Frontal cortex (tissue), 4 donors: Measurements from ENCODE around the gene RSPH1. TPM values are rescaled to one million over a fixed set of nuclear protein-coding genes. Genes with fewer than 3 reads are reported as not detected.

Experiments
- DNase-seq, 2 donors: peaks; one replicate each; pipeline ENCODE4 v3.0.0; 2012; ENCODE audit warnings: low spot score in 2 of 2
- FAIRE-seq: peaks from 2 replicates; lab custom pipeline; 2012; peaks lifted over from hg19 to GRCh38; lab: Jason Lieb, UNC
- total RNA-seq: library from RNA; depleted of rRNA; stranded (reverse); fragments of >200 nt; gene quantifications from one replicate; pipeline ENCODE4 v1.2.3, GENCODE V29; 2014
- donor health status: control.
- donor health status: control.
- donor health status: control.

Gene RSPH1
- 0.41 TPM for total RNA-seq

GRCh38 chr21:42496120-42496838, at the start of gene RSPH1:
Gene RSPH1, minus strand, starts transcription at chr21:42496224. Its CDS starts 38 bp downstream, at chr21:42496186.
- FAIRE-seq (peak; percentile 99), DNase-seq (peak; percentile 94 to 98)

DNA sequence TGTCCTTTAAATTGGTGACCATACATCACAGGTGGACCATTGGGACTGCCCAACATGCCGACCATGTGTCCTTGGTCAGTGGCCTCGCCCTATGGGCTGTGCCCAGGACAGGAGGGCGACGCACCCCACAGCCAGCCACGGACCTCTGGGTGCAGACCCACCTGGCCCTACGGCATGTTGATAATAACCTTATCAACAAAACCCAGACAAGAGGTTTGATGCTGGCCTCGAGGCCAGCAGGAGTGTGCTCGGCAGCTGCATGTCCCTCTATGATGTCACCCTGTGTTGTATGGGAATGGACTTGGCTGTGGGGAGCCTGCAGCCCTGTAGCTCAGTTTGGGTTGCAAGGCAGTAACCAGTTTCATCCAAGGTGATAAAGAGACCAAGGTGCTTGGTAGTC, 49.7 kb upstream of the RSPH1 start:
- no peak for FAIRE-seq
- no peak for DNase-seq

DNA sequence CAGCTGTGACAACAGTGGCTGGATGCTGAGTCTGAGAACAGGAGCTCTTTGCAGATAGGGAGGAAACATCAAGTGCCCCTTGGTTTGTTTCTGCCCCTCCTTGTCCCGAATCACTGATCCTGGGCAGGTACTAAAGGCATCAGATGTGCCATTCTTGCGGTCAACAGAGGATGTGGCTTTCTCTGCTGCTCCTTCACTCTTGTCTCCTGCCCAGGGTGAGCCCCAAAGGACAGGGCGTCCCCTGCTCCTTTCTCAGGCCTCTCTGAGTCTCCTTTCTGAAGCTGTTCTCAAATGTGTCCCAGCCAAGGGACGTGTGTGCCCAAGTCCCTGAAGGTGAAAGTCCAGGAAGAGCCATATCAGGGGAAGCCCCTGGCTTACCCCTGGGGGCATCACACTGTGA, 49.3 kb upstream of the RSPH1 start:
- DNase-seq (no peak), FAIRE-seq (no peak)

DNA sequence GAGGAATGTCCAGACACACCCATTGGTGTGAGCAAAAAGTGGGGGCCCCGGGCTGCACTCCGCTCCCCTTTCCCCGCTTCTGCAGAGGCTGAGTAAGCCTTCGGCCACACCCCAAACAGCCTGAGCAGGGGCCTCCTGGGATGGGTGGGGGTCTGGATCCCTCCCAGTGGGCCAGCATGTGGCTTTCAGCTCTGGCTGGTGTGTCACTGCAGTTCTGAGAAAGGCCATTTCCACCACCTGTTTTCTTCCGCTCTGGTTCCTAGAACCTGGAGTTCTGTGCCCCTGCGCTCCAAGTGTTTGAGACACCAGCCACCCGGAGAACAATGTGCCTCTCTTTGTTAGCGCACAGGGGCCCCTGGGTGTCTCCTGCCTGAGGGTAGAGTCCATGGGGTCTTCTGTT, 48.5 kb upstream of the RSPH1 start:
- DNase-seq (no peak), FAIRE-seq (no peak)

DNA sequence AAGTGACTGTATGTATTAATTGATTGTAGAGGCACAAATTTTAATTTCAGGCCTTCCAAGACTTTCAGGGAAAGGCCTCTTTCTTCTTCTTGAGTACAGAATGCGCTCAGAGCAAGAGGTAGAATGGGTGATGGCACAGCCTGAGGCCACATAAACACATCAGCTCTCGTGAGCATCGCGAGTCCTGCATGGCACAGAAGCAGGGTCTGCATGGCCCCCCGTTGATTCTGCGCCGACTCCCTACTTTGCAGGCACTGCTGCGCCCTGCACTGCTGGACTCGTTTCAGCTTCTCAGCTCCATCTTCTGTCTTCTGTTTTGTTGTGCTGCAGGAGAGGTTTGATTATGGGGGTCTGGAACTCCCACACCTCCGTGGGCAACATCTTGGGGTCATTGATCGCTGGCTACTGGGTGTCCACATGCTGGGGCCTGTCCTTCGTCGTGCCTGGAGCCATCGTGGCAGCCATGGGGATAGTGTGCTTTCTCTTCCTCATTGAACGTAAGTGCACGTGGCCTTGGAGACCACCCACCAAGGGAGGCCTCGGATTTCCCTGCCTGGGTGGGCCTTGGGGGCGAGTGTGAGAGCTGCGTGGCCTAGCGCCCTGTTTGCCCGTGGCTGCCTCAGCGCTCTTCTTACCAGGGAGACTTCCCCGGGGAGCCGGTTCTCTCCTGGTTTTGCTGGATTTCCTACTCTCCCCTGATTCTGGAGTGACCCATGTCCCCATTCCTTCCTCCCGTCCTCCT, 47.3 kb upstream of the RSPH1 start:
- FAIRE-seq (no peak), DNase-seq (no peak)

DNA sequence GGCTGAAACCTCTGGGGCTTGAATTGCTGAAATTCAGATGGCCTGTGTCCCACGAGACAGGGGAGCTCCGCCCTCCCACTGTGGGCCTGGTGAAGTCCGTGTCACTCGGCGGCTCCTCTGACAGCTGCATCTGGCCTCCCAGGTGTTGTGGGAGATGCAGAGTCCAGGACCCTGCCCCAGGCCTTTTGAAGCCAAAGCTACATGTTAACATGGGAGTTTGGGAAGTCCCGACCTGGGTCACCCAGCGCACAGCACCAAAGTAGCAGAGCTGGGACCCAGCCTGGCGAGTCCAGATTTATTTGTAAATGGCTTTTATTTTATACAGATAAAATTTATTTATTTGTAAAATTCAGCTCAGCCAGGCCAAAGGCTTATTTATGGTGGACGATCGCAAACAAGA, 46.6 kb upstream of the RSPH1 start:
- no peak for FAIRE-seq

DNA sequence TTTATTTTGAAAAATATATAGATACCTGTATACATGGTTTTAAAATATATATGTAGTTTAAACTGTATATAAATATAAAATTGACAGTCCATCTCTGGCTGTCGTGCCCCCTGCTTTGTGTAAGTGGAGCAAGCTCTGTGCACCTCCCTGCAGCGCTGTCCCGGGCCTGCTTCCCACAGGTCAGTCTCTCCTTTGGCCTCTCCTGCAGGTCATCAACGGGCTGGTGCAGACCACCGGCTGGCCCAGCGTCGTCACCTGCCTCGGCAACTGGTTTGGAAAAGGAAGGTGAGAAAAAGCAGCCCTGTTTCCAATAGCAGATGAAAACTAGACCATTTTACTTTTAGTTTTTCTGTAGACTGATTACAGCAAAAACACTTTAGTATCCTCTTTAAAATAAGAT, 46.2 kb upstream of the RSPH1 start:
- no peak for DNase-seq
- FAIRE-seq = no peak

More for the DNA sequence above, 46.6 kb upstream of the RSPH1 start:
- no peak for DNase-seq

DNA sequence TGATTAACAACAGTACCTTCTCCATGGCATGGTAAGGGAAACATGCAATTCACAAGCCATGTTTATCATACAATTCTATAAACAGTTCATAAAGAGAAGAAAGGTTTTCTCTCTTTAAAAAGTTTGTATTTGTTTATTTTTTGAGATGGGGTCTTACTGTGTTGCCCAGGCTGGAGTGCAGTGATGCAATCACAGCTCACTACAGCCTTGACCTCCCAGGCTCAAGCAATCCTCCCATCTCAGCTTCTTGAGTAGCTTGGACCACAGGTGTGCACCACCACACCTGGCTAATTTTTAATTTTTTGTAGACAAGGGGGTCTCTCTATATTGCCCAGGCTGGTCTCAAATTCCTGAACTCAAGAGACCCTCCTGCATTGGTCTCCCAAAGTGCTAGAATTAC, 45.6 kb upstream of the RSPH1 start:
- FAIRE-seq = no peak
- DNase-seq = no peak

- DNase-seq = no peak
- FAIRE-seq = no peak
Observed at GRCh38 chr21:42541174-42541573, 45.1 kb upstream of the RSPH1 start.

DNA sequence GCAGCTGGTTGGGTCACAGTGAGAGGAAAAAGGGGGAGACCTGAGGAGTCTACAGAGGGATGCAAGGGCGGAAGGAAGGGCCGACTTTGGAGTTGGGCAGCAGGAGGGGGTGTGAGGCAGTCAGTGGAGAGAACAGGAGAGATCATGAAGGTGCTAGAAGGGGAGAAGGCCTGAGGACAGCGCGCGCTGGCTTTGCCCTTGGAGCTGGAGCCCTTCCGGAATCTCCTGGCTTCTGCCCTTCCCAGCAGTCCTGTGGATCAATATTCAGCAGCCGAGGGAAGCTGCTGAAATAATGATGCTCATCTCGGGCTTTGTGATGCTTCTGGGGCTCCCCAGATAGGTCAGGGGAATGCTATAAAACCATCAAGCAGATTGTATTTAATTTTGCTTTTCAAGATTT, 44.4 kb upstream of the RSPH1 start:
- no peak for FAIRE-seq
- no peak for DNase-seq

DNA sequence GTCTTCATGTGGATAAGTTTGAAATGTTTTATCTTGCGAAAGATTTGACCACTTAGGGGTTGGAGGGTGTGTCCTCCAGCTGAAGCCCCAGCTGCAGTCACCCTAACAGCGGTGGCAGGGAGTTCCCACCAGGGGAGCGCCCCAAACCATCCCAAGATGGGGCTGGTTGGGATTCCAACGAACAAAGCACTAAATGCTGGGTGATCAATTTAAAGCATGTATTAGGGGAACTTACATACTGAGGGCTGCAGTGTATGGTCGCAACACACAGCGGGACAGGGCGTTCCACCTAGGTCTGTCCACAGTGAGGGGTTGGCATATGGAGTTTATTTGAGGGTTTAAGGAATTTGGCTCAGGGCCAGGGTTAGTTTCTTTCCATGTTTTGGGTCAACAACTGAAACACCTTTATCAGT, 43.9 kb upstream of the RSPH1 start:
- no peak for FAIRE-seq
- no peak for DNase-seq

- DNase-seq = no peak
- FAIRE-seq = no peak
Observed at GRCh38 chr21:42539342-42539741, 43.3 kb upstream of the RSPH1 start.

DNA sequence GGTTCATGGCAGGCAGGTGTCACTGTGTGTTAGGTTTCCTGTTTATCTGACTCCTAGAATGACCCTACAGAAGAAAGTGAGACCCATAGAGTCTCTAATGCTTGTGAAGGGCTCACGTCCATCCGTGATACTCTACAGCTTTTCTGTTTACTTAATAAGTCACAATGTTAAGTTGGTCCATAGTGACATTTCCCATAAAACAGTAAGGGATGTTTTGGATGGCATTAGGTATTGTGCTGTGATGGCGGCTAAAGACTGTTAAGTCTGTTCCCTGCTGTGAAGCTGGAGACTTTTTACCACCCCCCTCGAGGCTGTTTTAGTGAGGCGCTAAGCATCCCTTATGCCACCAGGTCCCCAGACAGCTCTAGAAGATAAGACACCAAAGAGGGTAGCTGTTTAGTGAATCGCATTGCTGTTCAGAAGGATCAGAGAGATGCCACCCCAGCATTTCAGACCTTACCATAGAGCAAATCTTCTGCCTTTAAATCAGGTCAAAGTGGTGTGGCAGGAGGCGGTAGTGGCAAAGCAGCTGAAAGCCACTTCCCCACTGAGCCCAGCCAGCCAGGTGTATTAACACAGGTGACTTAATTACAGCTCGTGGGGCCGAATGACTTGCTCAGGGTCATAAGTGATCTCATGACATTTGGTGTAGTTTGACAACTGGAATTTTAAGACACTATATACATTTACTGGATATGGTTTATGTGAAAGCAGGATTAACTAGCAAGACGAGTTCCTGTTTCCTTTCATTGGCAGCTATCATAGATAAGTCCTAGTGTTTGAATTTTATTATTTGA, 42.7 kb upstream of the RSPH1 start:
- DNase-seq (no peak), FAIRE-seq (no peak)

GRCh38 chr21:42537106-42537742, 41.2 kb upstream of the RSPH1 start:
- no peak for FAIRE-seq
- peak in 1 of 2 donors; percentile 46 for DNase-seq

GRCh38 chr21:42536601-42537000, 40.6 kb upstream of the RSPH1 start:
- DNase-seq (no peak), FAIRE-seq (no peak)

DNA sequence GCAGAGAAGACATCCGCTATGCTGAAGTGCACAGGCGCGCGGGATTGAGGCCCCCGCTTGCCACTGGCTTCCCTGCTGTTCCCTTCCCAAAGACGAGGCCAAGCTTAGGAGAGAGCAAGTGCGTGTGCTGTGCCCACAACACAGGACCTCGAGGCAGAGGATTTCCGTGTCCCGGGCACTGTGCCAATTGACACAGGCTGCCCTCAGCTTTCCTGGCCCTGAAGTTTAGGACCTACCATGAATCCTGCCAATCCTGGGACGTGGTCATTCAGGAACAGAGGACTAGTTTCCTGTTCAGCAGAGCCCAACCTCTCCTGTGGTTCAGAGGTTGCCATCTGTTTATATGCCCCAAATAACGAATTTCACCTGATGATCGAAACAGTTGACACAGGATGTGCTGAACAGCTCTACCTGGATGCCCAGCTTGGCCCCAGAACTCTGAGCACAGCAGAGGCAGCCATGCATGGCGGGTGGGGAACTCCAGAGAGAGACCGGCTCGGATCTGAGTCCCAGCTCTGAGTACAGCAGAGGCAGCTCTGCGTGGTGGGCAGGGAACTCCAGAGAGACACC, 39.7 kb upstream of the RSPH1 start:
- FAIRE-seq = no peak
- no peak for DNase-seq

DNA sequence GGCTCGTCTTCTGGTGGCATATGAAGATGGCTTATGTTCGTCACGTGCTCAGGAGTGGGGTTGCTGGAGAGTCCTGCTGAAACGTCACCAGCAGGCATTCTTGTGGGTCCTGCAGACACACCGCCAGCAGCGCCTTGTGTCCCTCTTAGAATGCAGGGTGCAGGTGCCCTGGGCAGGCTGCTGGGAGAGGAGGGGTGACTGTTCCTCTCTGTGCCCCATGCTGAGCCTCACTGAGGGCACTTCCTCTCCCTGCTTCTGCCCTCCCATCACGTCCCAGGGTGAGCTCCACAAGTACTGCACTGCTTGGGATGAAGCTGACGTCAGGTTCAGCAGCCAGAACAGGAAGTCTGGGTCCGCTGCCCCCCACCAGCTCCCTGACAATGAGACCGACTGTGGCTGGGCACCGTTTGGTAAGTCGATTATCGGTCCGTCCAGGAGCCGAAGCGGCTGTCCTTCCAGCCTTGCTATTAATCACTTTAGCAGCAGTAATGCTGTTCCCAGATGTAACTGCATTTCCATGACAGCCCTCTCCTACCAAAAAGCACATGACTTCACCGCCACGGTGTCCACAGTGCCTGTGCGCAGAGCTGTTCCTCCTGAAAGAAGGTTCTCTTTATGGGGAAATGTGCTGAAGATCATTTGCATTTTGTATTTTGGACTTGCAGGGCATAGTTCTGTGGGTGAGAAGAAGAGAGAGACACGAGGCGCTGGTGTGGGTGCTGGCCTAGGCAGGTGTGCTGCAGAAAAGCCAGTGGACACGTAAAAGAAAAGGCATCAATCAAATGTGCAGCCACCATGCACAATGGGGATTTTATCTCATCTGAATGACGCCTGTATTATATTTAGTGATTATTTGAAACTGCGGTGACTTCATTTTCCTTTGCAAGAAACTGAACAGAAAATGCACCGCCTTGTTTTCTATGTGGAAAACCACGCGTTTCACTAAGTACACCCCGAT, 38.7 kb upstream of the RSPH1 start:
- FAIRE-seq (no peak), DNase-seq (no peak)

GRCh38 chr21:42533963-42534355, 37.9 kb upstream of the RSPH1 start:
- DNase-seq (no peak), FAIRE-seq (no peak)
